Heart left ventricle (tissue), 16 donors: ENCODE results near the gene ZNF726. TPM values are rescaled to one million over a fixed set of nuclear protein-coding genes. Genes with fewer than 3 reads are reported as not detected.
"Not testable (repeated sequence)": the region's sequence is repeated elsewhere in the genome, so short reads cannot be mapped to it uniquely, and the experiment has no call there.

ENCODE experiments used
- ATAC-seq, 4 donors: fragments of 200-7000 bp; cut with Tn5 transposase; one replicate each; pipeline ENCODE4 v1.9.1; 2020 to 2022; ENCODE audit warnings: moderate library complexity in 4 of 4, mild to moderate bottlenecking in 3 of 4, moderate number of reproducible peaks in 1 of 4
- DNase-seq, 5 donors: peaks; one replicate each; pipeline ENCODE4 v3.0.0-alpha.2; 2020
- H3K27ac ChIP-seq, 12 donors: fragments of 200-600 bp; sonication (generic) in 4 of 12; one replicate each; pipeline versions ENCODE4 v1.5.0 to v1.8.0; 2016 to 2022; ENCODE audit warnings: mild to moderate bottlenecking in 2 of 12
- H3K27me3 ChIP-seq, 9 donors: fragments of 200-600 bp; sonication (generic) in 2 of 9; one replicate each; pipeline versions ENCODE4 v1.5.1 to v1.8.0; 2016 to 2022; ENCODE audit warnings: mild to moderate bottlenecking in 3 of 9
- H3K36me3 ChIP-seq, 9 donors: fragments of 200-600 bp; sonication (generic) in 2 of 9; one replicate each; pipeline versions ENCODE4 v1.5.0 to v1.8.0; 2018 to 2022; ENCODE audit warnings: mild to moderate bottlenecking in 2 of 9
- H3K4me1 ChIP-seq, 12 donors: fragments of 200-600 bp; sonication (generic) in 4 of 12; one replicate each; pipeline versions ENCODE4 v1.5.0 to v1.8.0; 2016 to 2022; ENCODE audit warnings: mild to moderate bottlenecking in 3 of 12
- H3K4me3 ChIP-seq, 12 donors: fragments of 200-600 bp; sonication (generic) in 4 of 12; one replicate each; pipeline versions ENCODE4 v1.5.0 to v1.8.0; 2017 to 2022; ENCODE audit warnings: mild to moderate bottlenecking in 9 of 12, moderate library complexity in 4 of 12
- H3K9me3 ChIP-seq, 12 donors: fragments of 200-600 bp; sonication (generic) in 4 of 12; one replicate each; pipeline versions ENCODE4 v1.5.0 to v1.8.0; 2016 to 2022; ENCODE audit warnings: mild to moderate bottlenecking in 1 of 12
- POLR2A ChIP-seq, 2 donors: fragments of 450-650 bp; IDR thresholded peaks; one replicate each; pipeline ENCODE4 v1.6.1; 2017; ENCODE audit warnings: antibody characterized with exemption in 2 of 2, mild to moderate bottlenecking in 2 of 2, moderate library complexity in 2 of 2
- WGBS, 4 donors: extraction: QIAGEN DNeasy Blood & Tissue Kit in 2 of 4; methylation state at CpG; one replicate each; pipeline versions ENCODE4 v1.1.5 to v1.1.7; 2013 to 2018; 5-methylcytosine and 5-hydroxymethylcytosine counted together
- intact Hi-C, 10 donors: fragments of 100-400 bp; cut with DNase I; formaldehyde crosslinking; loops; one replicate each; pipeline versions ENCODE4 v1.11.1 to v1.14.2; 2022
- polyA plus RNA-seq, 2 donors: library from polyadenylated mRNA; stranded (reverse); fragments of 200-250 nt; gene quantifications; one replicate each; pipeline ENCODE4 v1.2.3, GENCODE V29; 2013
- total RNA-seq, 9 donors: library from RNA; depleted of rRNA in 2 of 9; stranded (reverse); fragments of >200 nt in 2 of 9; fragmentation: NEBNext Ultra II Directional in 3 of 9; extraction: Animal tissue kit (Norgen Biotek cat#: 25700) in 3 of 9; gene quantifications; one replicate each; pipeline versions ENCODE4 v1.1.0 to v1.2.4, GENCODE V29; 2016 to 2023
- TF ChIP-seq, protein P1 (sequence below), 12 donors: fragments of 200-600 bp; sonication (generic) in 4 of 12; IDR thresholded peaks; one replicate each; pipeline versions ENCODE4 v1.5.0 to v1.8.0; 2018 to 2022; ENCODE audit warnings: antibody characterized with exemption in 12 of 12, mild to moderate bottlenecking in 5 of 12
- donor health status: ischemic (EF 13 %, LVEDD 7.1; RV severe dilation, severe dysfunction).
- donor health status: healthy with polysubstance abuse.
- donor health status: DM: no; HTN: yes; CAD: no.
- donor health status: DM: no; HTN: no; CAD: no.
- donor health status: ischemic (EF 25% LVEDD 6.9; RV normal size, moderate dysfunction).
- donor health status: ischemic (EF 25% LVEDD 5.7; RV mildly dilated, moderate dysfunction).
- donor health status: healthy.
- donor health status: DM: yes; HTN: yes; CAD: no.
- donor health status: ischemic (EF 35%, LVEDD 5.7; RV mildly dilated, moderate dysfunction).
- donor health status: nonischemic (EF 11% LVEDD 7.7; RV severe dilation, severe dysfunction).
- donor health status: DM: yes; HTN: yes; CAD: no.
- donor health status: PGD.
- donor health status: ischemic (EF 29% LVEDD 5.4; RV normal size, mild dysfunction).
- donor health status: nonischemic (EF 23%, LVEDD 6.1; RV moderate dilation, normal function).

Gene ZNF726
- total and polyA plus RNA-seq, 11 donors: 0.11 to 1.5 (median 0.58) TPM; not detected in 2

DNA sequence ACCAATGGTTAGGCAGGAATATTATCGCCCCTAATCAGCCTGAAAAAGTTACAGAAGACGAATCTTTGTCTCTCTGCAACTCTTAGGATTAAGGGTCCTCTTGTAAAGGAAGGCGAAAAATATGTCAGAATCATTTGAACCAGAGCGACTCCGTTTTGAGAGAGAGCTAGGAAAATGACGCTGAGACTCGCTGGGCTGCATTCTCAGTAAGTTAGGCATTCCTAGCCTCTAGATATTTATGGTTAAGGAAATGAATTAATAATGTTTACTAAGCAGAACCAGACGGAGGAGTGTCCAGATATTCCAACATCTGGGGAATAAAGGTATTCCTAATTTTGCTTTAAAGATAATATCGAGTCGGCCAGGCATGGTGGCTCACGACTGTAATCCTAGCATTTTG is 755 bp upstream of the ZNF726 start:
- DNase-seq (no peak), ATAC-seq (no peak)
- Histone ChIP-seq H3K4me3 (peak overlapping the region in 7 of 12 donors; percentile 56 to 86 (median 73)), H3K9me3 (no peaks in the 10 kb centered on the region), H3K27me3 (no peaks in the 10 kb centered on the region), H3K36me3 (no peaks in the 10 kb centered on the region), H3K27ac (no peak overlapping the region), H3K4me1 (peaks cover 0 to 12% (median 0%) of the 10 kb centered on the region in 12 donors)
- WGBS, 4 donors: 93 to 95% (median 95%) methylated on average over 11 of the region's 11 CpGs
- no peak for TF ChIP-seq POLR2A (IDR thresholded peaks at IDR 0.05)
- TF ChIP-seq, protein P1, sequence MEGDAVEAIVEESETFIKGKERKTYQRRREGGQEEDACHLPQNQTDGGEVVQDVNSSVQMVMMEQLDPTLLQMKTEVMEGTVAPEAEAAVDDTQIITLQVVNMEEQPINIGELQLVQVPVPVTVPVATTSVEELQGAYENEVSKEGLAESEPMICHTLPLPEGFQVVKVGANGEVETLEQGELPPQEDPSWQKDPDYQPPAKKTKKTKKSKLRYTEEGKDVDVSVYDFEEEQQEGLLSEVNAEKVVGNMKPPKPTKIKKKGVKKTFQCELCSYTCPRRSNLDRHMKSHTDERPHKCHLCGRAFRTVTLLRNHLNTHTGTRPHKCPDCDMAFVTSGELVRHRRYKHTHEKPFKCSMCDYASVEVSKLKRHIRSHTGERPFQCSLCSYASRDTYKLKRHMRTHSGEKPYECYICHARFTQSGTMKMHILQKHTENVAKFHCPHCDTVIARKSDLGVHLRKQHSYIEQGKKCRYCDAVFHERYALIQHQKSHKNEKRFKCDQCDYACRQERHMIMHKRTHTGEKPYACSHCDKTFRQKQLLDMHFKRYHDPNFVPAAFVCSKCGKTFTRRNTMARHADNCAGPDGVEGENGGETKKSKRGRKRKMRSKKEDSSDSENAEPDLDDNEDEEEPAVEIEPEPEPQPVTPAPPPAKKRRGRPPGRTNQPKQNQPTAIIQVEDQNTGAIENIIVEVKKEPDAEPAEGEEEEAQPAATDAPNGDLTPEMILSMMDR (IDR thresholded peaks at IDR 0.05): no peak
- intact Hi-C loops: loop anchor here in 1 of 10 donors (10.0 kb wide), 1 partner anchor 121 kb away; no protein-coding TSS in a partner anchor

DNA sequence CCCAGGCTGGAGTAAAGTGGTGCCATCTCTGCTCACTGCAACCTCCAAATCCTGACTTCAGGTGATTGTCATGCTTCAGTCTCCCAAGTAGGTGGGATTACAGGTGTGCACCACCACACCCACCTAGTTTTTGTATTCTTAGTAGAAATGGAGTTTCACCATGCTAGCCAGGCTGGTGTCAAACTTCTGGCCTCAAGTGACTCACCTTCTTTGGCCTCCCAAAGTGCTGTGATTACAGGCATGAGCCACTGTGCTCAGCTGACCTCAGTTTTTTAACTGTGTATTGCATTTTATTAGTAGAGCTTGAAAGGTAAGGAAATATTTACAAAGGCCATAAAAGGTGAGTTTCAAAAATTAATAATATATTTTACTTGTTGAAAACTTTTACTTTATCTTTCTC is 2.3 kb downstream of the ZNF726 start:
- Histone ChIP-seq H3K4me1 (peaks cover 0 to 12% (median 0%) of the 10 kb centered on the region in 12 donors), H3K36me3 (peaks cover 0 to 18% (median 5%) of the 10 kb centered on the region in 9 donors), H3K27ac (no peak overlapping the region), H3K27me3 (no peaks in the 10 kb centered on the region), H3K4me3 (no peak overlapping the region), H3K9me3 (no peaks in the 10 kb centered on the region)
- no peak for TF ChIP-seq POLR2A (IDR thresholded peaks at IDR 0.05)
- TF ChIP-seq, protein P1 (IDR thresholded peaks at IDR 0.05): no peak
- intact Hi-C loops: loop anchor here in 1 of 10 donors (10.0 kb wide), 1 partner anchor 118 kb away; no protein-coding TSS in a partner anchor
- no peak for ATAC-seq
- no peak for DNase-seq

DNA sequence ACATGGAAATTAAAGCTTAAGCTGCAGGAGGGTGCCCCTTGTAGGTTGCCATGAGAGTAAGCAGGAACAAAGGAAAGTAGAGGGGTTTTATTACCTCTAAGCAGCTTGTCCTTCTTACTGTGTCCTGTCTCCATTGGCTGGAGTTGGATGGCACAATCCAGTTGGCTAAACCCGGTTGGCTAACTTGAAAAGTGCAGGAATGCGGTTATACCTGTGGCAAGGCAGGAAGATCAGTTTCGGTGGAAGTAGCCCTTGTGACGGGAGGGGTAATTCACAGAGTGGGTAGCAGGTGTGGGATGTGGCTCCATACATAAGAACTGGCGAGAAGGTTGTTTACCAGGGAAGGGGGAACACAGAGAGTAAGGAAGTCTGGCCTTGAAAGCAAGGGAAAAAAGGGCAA is 3.2 kb downstream of the ZNF726 start:
- peaks cover 0 to 18% (median 5%) of the 10 kb centered on the region in 9 donors for H3K36me3 ChIP-seq
- H3K4me1 ChIP-seq: peaks cover 0 to 12% (median 0%) of the 10 kb centered on the region in 12 donors
- H3K27ac ChIP-seq: no peak overlapping the region
- ATAC-seq (no peak), DNase-seq (no peak)
- no peaks in the 10 kb centered on the region for H3K27me3 ChIP-seq
- no peaks in the 10 kb centered on the region for H3K9me3 ChIP-seq
- intact Hi-C loops: loop anchor here in 1 of 10 donors (10.0 kb wide), 1 partner anchor 117 kb away; no protein-coding TSS in a partner anchor
- no peak overlapping the region for H3K4me3 ChIP-seq
- TF ChIP-seq, protein P1 (IDR thresholded peaks at IDR 0.05): no peak
- TF ChIP-seq POLR2A (IDR thresholded peaks at IDR 0.05): no peak
- 91 to 95% (median 93%) methylated on average over 5 of the region's 5 CpGs for WGBS, 4 donors

DNA sequence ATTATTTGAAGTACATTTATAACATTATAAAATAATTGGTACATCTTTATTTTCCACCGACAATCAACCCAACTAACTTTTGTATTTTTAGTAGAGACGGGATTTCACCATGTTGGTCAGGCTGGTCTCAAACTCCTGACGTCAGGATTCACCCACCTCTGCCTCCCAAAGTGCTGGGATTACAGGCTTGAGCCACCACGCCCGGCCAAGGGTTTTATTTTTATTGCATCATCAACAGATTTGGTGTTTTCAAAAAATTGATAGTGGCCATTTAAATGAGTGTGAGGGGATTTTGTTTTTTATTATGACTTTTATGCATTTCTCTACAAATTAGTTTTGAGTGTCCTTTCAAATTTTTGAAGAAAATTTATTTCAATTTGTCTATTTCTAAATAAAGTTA is 10.6 kb downstream of the ZNF726 start:
- Histone ChIP-seq H3K4me3 (no peak overlapping the region), H3K27me3 (no peaks in the 10 kb centered on the region), H3K4me1 (no peaks in the 10 kb centered on the region), H3K36me3 (peaks cover 0 to 13% (median 1%) of the 10 kb centered on the region in 9 donors), H3K9me3 (peaks cover 0 to 12% (median 0%) of the 10 kb centered on the region in 12 donors), H3K27ac (no peak overlapping the region)
- 88 to 98% (median 96%) methylated on average over 5 of the region's 5 CpGs for WGBS, 4 donors
- no peak for TF ChIP-seq POLR2A (IDR thresholded peaks at IDR 0.05)
- DNase-seq: no peak
- intact Hi-C loops: no loop called here
- no peak for ATAC-seq

DNA sequence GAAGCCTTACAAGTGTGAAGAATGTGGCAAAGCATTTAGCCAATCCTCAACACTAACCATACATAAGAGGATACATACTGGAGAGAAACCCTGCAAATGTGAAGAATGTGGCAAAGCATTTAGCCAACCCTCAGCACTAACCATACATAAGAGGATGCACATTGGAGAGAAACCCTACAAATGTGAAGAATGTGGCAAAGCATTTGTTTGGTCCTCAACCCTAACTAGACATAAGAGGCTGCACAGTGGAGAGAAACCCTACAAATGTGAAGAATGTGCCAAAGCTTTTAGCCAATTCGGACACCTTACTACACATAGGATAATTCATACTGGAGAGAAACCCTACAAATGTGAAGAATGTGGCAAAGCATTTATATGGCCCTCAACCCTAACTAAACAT is 18.2 kb downstream of the ZNF726 start:
- H3K9me3 ChIP-seq: peaks cover 0 to 65% (median 36%) of the 10 kb centered on the region in 12 donors
- DNase-seq (no peak), ATAC-seq (no peak)
- H3K4me1 ChIP-seq: no peaks in the 10 kb centered on the region
- WGBS, 4 donors: 86 to 100% (median 96%) methylated on average over 1 of the region's 1 CpG
- TF ChIP-seq POLR2A (IDR thresholded peaks at IDR 0.05): no peak
- TF ChIP-seq, protein P1 (IDR thresholded peaks at IDR 0.05): no peak
- intact Hi-C loops: no loop called here
- no peaks in the 10 kb centered on the region for H3K36me3 ChIP-seq
- H3K27me3 ChIP-seq: no peaks in the 10 kb centered on the region
- H3K27ac ChIP-seq: no peak overlapping the region
- no peak overlapping the region for H3K4me3 ChIP-seq

DNA sequence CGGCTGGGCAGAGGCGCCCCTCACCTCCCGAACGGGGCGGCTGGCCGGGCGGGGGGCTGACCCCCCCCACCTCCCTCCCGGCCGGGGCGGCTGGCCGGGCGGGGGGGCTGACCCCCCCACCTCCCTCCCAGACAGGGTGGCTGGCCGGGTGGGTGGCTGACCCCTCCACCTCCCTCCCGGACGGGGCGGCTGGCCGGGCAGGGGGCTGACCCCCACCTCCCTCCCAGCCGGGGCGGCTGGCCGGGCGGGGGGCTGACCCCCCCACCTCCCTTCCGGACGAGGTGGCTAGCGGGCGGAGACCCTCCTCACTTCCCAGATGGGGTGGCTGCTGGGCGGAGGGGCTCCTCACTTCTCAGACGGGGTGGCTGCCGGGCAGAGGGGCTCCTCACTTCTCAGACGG is 22.3 kb downstream of the ZNF726 start:
- ATAC-seq, intact Hi-C loops, H3K36me3 ChIP-seq, H3K27me3 ChIP-seq, H3K4me1 ChIP-seq, DNase-seq, H3K4me3 ChIP-seq, H3K27ac ChIP-seq: not testable (repeated sequence)
- H3K9me3 ChIP-seq: peaks cover 0 to 48% (median 34%) of the 10 kb centered on the region in 12 donors
- 96 to 98% (median 96%) methylated on average over 9 to 28 of the region's 29 CpGs; no CpG with 5 or more reads in 1 of the 4 donors for WGBS, 4 donors
